HG03103 (cell line): ENCODE results near the gene CCDC102B.
"Not testable (repeated sequence)": the region's sequence is repeated elsewhere in the genome, so short reads cannot be mapped to it uniquely, and the experiment has no call there.

Experiments used
- ATAC-seq: cut with Tn5 transposase; IDR thresholded peaks from one replicate; pipeline ENCODE4 v1.9.1; 2021; ENCODE audit warnings: low read depth; ENCODE audit not compliant: unreplicated experiment

Gene CCDC102B

DNA sequence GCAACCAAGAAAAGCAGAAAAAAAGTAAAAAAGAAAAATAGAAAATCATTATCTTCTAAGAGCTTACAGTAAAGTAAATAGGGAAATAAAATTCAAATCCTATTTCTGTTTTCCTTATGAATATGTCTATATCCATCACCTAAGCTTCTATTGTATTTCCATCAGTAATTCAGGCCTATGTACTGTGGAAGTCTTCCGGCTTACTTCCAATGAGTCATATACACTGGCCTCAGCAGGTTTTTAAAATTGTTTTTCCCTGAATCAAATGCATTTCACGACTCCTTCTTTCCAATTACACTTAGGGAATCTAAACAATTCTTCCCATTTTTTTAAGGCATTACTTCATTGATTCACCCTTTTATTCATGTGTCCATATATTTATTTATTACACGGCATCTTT is 164.7 kb downstream of the CCDC102B start:
- no peak for ATAC-seq

DNA sequence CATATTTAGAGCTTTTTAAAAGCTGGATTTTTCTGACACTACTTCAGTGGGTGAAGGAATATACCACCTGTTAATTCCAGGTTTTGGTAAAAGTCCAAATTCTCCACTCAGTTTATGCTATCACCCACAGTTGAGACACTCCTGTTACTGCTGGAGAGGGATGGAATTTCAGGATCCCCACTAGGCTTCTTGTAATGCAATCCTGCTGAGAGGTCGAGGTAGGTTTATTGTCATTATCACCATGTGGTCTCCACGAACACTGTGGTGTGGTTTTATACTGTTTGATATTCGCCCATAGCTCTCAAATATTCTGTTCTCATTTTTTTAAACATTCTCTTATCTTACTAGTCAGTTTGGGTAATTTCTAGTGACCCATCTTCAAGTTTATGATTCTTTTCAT is 167.9 kb downstream of the CCDC102B start:
- no peak for ATAC-seq

DNA sequence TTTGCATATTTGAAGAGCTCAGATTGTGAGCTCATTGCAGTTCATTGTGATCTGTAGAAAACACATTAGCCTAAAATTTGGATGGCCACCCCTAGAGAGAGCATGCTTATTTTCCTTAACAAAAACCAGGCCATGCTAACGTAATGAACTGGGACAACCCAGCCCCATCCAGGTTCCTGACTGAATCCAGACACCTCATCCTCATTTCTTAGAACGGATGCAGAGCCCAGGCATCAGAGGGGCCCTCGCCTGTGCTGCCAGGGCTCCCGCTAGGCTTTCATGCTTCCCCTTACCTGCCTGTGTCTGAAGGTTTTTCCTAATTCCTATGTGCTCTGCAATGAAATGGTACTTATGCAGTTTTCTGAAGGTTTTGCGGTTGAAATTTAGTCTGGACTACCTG is 171.1 kb downstream of the CCDC102B start:
- ATAC-seq = no peak

DNA sequence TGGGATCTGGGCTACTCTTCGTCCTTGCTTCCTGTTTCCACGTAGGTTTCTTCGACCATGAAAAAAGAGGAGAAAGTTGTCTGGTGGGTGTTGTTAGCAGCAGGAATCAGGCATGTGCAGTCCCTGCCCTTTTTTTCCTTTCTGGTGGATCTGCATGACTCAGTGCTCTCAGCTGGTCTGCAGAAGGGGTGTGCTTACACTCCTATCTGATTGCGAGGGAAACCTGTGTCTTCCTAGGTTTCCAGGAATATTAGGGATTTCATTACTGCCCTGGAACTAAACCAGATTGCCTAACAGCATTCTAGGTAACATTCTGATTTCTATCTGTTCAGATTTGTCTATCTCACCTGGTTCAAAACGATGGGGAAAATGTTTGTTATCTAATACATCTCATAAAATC is 174.3 kb downstream of the CCDC102B start:
- no peak for ATAC-seq

DNA sequence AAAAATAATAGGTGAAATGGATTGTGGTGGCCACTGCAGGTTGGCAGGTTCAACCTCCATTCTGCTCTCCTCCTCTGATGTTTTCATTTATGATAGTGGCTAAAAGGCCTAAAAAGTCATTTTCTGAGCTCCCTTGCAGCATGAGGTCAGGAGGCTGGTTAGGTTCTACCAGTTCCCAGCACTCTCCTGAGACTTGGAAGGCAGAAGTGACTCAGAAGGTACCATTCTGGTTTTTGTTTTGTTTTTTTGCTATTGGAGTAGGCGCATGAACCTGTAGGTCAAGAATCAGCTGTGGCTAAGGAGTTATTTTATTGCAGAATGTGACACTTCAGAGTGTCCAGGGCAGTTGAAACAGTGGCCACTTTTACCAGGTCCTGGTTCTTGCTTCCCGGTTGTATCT is 181.9 kb downstream of the CCDC102B start:
- no peak for ATAC-seq

DNA sequence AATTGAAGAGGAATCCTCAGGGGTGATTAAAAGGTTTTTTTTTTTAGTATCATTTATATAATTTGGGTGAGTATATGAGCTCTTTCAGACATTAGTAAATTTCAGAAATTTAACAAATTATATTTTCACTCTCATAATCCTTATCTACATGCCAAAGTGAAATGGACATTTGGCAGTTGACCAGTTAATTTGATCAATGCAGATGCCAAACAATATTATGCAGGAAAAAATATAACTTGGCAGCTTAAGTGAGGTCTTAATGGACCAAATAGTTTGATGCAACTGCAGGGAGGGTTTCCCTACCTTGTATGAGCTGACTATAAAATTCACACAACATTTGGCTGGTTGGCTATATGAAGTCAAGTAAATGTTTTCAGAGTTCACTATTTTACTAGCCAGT is 185.2 kb downstream of the CCDC102B start:
- no peak for ATAC-seq

DNA sequence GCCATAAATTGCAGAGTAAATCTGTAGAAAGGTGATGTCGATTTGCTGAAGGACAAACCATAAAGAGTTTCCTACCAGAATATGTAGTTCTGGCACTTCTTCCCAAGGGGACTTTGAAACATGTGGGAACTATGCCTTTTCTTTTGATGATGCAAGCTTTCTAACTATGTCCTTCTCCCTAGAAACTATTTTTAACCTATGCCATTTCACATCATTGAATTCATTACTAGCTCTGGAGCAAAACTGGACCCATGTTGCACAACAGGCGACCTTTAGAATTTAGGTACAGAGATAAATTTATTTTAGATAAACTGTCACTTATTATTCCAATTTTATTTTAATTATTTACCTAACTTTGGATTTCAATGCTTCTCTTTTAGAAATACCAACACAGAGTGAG is 186.5 kb downstream of the CCDC102B start:
- no peak for ATAC-seq

DNA sequence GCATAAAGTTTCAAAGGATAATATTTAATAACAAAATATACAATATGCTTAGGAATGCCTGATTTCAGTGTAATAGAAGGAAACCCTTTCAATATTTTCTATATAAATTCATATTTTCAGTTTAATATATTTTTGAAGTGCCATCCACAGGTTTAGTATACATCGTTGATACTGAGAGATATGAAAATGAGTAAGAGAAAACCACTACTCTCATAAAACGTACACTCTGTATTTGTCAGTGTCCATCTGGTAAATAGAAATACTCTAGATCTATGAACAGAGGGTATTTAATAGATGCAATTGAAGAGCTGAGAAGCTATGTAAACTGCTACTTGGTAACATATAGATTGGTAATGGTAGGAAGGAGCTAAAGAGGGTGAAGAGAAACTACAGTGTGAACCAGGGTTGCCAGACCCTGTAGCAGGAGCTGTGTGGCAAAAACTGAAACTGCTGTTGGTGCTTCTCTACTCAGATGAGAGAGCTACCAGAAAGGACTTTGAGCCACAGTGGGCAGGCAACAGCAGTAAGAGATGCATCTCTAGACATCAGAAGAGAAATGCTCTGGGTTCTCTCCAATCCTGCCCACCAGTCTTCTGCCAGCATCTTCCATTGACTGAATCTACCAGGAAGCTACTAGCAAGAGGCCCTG is 187.4 kb downstream of the CCDC102B start:
- ATAC-seq = no peak

DNA sequence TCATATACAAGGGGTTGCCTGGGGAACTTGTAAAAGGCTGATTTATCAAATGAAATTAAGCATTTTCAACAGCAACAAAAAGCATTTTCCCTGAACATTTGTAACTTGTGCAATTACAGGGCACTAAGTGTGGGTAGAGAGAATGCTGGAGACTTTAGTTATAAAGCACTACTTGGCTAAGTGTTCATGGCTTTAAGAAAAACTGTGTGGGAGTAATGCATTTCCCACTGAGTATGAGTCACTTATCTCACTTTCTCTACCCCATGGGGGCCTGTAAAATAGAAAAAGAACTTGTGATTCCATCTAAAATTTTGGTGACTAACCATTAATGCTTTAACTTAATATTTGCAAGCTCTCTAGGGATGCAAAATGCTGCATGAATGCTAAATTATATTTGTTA is 193.4 kb downstream of the CCDC102B start:
- no peak for ATAC-seq

DNA sequence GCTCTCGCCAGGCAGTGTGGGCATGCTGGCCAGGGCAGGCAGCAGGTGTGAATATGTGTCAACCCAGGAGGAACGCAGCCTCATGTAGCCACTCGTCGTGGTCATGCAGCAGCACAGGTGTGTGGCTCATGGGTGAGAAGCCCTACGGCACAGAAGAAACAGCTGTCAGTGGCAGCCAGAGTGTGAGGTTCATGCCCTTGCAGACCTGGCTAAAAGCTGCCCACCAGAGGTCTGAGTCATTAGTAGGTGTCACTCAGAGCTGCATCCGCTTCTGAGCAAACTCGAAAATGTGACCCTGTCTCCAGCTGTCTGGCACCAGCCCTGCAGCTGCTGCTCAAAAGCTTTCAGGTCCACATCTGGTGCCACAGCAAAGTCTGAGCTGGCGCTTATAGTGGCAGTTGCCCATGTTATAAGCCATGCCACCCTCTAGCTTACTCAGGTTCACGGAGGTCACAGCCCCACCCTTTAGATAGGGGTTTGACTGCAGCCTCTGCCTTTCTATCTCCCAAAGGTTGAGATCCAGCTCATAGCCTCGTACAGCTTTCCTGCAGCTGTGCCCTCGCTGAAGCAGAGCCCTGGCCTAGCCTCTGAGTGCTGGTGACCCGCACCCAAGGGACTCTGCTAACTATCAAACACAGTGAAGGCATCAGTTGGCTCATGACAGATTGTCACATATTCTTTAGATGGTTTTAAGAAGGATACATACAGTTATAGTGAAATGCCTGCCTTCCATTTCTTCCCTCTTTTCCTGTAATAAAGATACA is 195.0 kb downstream of the CCDC102B start:
- no peak for ATAC-seq

DNA sequence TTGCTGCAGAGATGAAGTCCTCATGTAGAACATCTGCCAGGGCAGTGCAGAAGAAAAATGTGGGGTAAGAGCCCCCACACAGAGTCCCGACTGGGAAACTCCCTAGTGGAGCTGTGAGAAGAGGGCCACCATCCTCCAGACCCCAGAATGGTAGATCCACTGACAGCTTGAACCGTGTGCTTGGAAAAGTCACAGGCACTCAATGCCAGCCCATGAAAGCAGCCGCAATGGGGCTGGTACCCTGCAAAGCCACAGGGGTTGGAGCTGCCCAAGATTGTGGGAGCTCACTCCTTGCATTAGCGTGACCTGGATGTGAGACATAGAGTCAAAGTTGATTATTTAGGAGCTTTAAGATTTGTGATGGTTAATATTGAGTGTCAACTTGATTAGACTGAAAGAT is 197.8 kb downstream of the CCDC102B start:
- ATAC-seq = no peak

DNA sequence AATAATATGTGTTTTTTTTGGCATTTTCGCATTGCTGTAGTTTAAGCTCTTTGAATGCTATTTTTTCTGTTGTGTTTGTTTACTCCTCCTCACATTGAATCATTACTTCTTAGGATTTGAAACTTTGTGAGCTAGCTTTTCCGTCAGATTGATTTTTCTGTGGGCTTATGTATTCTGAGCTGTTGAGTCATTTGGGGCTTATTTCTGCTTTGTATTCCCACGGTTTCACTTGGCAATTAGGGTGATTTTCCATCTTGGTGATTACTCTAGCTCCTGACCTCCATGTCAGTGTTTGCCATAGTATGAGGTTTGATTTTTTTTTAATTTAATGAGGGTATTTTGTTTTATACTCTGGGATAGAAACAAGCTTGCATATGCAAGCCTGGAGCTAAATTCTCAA is 200.0 kb downstream of the CCDC102B start:
- ATAC-seq = no peak

DNA sequence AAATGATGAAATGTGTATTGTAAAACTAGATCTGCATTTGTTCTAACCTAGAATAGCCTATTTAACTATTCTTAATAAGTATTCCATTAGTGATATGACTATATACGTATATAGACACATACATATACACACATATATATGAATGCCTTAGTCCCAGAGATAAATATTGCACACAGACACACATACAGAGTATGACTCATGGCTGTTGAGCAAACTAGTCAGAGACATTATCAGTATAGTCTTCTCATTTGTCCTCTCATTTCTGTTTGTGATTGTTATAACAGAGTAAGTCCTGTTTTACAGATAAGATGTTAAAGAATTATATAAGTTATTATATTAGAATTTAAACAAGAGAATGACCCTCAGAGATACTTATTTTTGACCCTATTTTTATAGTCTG is 202.5 kb downstream of the CCDC102B start:
- ATAC-seq = no peak

DNA sequence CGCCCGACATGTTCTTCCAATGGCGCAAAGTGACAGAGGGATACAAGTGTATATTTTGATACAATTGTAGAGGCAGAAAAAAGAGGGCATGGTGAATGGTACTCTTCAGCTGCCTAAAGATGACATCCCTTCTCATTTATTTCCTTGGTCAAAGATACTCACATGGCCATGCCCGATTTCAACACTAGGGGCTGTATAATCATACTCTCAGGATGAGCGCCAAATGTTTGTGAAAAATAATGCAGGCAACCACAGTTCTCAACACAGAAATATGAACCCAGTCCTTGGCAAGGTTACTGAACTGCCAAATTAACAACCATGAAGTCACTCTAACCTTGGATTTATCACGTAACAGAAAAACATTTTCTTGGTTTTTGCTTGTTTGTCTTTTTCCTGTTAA is 204.4 kb downstream of the CCDC102B start:
- ATAC-seq = no peak

DNA sequence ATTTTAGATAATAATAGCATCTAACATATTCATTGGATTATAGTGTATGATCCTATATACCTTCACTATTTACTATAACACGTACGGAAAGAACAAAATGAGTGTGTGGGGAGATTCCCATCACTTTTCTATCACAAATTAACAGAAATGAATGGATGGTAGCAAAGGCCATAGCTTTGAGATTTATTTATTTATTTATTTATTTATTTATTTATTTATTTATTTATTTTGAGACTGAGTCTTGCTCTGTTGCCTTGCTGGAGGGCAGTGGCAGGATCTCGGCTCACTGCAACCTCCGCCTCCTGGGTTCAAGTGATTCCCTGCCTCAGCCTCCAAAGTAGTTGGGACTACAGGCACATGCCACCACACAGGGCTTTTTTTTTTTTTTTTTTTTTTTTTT is 208.3 kb downstream of the CCDC102B start:
- not testable (repeated sequence) for ATAC-seq

DNA sequence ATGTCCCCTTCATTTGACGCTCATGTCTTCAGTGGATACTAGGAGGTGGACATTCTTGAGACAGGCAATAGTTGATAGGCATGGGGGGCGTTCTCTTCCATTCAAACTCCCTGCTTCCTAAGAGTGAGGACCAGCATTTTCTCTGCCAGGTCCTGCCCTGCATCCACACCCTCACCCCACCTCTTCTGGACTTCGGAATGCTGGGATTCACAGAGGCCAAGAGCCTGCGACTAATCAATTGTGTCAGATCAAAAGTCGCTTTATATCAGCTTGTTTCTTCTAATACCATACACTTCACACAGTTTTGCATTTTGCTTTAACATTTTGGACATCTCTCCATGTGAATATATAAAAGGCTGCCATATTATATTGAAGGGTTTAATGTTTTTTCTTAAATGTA is 210.7 kb downstream of the CCDC102B start:
- ATAC-seq = no peak

DNA sequence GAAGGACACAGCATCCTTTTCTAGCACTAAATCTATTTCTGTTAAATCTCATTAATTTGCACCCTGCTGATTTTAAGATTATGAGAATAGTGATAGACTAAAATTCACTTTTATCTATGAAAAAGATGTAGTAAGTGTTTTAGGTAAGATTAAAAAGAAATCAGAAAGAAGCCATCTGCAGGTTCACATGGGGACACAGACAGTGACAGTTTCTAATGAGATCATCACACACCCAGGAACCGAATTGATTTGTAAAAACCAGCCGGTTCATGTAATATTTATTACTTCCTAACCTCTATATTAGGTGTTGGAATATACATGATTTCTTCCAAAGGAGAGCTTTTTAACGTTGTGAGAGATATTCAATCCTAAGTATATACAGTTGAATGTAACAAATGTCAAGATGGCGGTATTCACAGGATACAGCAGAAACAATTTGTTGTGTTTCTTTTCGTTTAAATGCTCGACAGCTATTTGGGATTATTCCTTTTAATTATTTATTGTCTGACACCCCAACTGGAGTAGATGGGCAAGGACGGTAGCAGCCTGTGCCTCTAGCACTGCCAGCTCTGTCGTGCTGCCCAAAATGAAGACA is 223.4 kb downstream of the CCDC102B start:
- ATAC-seq = no peak

DNA sequence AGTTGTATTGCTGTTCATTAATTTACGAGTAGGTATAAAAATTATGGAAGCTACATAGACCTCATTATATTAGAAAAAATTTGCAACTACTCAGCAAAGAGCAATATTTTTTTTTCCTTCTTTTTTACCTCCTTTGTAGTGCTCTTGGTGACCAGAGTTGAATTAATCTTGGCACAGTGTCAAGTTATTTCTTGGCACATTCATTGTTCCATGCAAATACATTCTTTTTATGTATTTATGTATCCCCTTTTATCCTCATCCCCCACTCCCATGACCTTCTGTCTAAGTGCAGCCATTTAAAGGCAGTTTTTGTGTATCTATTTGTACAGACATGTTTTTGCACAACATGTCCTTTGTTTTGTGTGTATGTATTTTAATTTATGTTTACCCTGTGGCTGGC is 224.5 kb downstream of the CCDC102B start:
- ATAC-seq = no peak

DNA sequence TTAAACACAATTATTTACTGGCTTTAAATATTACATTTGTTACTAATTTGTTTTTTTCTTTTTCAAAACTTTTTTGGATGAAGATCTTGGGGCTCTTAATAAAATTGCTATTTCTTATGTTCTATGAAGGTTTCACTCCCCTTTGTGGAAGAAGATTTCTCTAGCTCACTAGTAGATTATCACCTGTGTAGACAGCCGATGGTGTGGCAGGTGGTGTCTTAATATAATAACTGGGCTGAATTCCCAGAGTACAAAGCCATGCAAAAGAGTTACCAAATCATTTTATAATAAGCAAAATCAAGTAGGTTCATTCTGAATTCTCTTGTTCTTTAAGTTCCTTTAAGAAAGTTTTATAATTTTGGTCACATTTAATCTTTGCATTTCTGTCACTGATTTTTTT is 233.7 kb downstream of the CCDC102B start:
- no peak for ATAC-seq

DNA sequence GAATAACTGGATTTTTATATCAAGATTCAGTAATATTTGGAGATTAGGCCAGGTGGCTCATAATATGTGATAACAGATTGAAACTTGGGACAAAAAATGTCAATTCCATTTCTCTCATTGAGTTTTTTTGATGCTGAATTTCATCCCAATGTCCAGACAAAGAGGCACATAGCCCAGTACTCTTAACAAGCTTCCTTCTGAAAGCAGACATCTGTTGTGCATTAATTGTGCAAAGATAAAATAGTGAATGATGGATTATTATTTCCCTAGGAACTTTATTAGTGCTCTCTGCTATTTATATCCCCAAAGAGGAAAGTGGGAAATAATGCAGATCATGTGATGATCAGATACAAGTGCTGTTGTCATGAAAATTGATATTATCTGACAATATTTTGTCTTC is 234.1 kb downstream of the CCDC102B start:
- no peak for ATAC-seq

DNA sequence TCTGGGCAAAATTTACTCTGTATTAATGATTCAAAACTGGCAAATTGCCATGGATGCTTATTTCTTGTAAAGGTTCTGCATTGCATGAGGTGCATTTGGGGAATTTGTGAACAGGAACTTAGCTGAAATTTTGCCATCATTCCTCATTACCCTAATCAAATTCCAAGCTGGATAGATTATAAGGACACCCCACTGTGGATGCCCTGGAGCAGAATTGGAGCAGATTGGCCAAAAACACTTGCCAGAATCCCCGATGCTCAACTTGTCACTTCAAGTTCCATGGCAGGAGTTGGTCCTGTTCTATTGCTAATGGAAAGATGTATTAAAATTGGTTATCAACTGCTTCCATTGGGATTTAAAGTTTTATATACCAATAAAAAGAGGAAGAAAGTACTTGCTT is 237.9 kb downstream of the CCDC102B start:
- no peak for ATAC-seq

DNA sequence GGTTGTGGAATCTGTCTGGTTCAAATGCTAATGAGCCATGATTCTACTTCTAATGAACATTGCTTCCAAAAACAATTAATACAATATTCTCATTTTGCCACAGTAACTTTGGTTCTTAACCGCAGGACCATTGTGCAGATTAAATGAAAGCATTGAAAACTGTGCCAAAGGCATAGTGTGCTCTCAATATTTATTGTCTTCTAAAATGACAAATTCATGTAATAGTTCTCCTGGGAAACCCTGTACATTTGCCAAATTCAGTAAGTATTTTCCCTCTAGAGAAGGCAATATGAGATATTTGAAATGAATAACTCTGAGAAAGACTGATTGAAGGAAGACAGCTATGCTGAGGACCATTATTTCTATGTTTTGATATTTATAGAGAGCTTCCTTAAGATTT is 246.3 kb downstream of the CCDC102B start:
- no peak for ATAC-seq
